HEK293T (cell line): ENCODE measurements around the gene ZNF862.

ENCODE experiments used
- ARNT ChIP-seq: fragments of 450-650 bp; IDR thresholded peaks from 2 replicates; pipeline ENCODE4 v1.6.1; 2017; ENCODE audit warnings: mild to moderate bottlenecking
- BHLHE40 ChIP-seq: fragments of 450-650 bp; IDR thresholded peaks from 2 replicates; pipeline ENCODE4 v1.6.1; 2016; ENCODE audit warnings: mild to moderate bottlenecking, moderate library complexity, borderline replicate concordance
- CTBP1 ChIP-seq: fragments of 450-650 bp; IDR thresholded peaks from 2 replicates; pipeline ENCODE4 v1.6.1; 2016; ENCODE audit warnings: borderline replicate concordance
- FOXA1 ChIP-seq: fragments of 450-650 bp; IDR thresholded peaks from 2 replicates; pipeline ENCODE4 v1.6.1; 2016; ENCODE audit warnings: mild to moderate bottlenecking
- FOXK2 ChIP-seq: fragments of 450-650 bp; IDR thresholded peaks from 2 replicates; pipeline ENCODE4 v1.6.1; 2016; ENCODE audit warnings: mild to moderate bottlenecking
- FOXM1 ChIP-seq: fragments of 450-650 bp; IDR thresholded peaks from 2 replicates; pipeline ENCODE4 v1.6.1; 2017; ENCODE audit warnings: mild to moderate bottlenecking, borderline replicate concordance
- PKNOX1 ChIP-seq: fragments of 450-650 bp; IDR thresholded peaks from 2 replicates; pipeline ENCODE4 v1.6.1; 2016
- SP1 ChIP-seq: fragments of 450-650 bp; IDR thresholded peaks from 2 replicates; pipeline ENCODE4 v1.6.1; 2017
- SUZ12 ChIP-seq: fragments of 450-650 bp; IDR thresholded peaks from 2 replicates; pipeline ENCODE4 v1.6.1; 2016; ENCODE audit warnings: mild to moderate bottlenecking
- TARDBP ChIP-seq: fragments of 450-650 bp; IDR thresholded peaks from 2 replicates; pipeline ENCODE4 v1.6.1; 2016
- ZNF384 ChIP-seq: fragments of 450-650 bp; IDR thresholded peaks from 2 replicates; pipeline ENCODE4 v1.6.1; 2016

DNA sequence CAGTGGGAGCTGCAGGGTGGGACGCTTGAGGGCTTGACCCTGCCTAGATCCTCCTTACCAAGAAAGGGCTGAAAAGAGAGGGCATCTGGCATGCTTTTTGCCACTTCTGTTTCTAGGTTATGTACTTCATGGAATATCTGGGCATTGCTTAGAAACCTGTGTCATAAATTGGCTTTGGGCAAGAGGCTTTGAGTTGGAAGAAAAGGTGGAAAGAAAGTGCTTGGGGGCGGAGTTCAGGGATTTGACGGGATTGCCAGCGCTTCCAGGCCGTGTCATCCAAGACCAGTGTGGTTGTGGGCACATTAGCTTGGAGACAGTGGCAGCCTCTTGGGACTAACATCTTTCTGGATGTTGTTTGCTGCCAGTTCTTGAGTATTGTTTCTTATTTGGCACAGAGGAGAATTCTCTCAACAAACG lies 825 bp downstream of the ZNF862 start:
- no peak for TF ChIP-seq SP1
- no peak for TF ChIP-seq BHLHE40
- TF ChIP-seq FOXK2 = no peak
- no peak for TF ChIP-seq TARDBP
- no peak for TF ChIP-seq CTBP1
- no peak for TF ChIP-seq SUZ12
- no peak for TF ChIP-seq ZNF384
- no peak for TF ChIP-seq FOXM1
- no peak for TF ChIP-seq ARNT
- TF ChIP-seq PKNOX1 = no peak
- TF ChIP-seq FOXA1 = no peak
